ENCODE results near the gene OR1J1. TPM values are rescaled to one million over a fixed set of nuclear protein-coding genes. Genes with fewer than 3 reads are reported as not detected.

OR1J1 gene
- total RNA-seq, 1 donor from 2014 or later: not detected

- DNase-seq (ENCODE audit: low read depth, low spot score): peak; percentile 44
Observed at GRCh38 chr9:122445155-122445749, 32.5 kb downstream of the OR1J1 start.

DNA sequence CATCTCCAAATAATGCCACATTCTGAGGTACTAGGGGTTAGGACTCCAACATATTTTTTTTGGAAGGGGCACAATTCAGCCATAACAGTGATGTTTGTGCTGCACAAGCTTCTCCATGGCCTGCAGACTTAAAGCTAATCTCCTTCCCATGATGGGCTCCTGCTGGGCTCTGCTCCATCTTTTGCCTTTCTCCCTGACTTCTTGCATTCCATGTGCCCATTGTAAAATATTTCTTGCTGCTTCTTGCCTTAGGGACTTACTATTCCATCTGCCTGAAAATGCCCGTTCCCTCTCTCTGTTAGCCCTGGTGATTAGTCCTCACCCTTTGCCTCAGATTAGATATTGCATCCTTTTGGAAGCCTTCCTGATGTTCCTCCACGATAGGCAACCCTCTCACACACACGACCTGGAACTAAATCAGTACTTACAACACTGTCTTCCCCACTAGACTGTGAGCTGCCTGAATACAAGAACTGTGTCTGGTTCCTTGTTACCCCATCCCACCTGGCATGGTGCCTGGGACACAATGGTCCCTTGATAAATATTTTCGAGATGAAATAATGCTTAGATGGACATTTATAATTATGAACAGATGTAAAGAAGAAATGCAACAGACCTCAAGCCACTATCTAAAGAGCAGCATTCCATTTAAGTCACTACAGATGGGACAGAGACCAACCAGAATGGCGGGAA lies 33.5 kb downstream of the OR1J1 start:
- DNase-seq (ENCODE audit: low read depth, low spot score): no peak

DNA sequence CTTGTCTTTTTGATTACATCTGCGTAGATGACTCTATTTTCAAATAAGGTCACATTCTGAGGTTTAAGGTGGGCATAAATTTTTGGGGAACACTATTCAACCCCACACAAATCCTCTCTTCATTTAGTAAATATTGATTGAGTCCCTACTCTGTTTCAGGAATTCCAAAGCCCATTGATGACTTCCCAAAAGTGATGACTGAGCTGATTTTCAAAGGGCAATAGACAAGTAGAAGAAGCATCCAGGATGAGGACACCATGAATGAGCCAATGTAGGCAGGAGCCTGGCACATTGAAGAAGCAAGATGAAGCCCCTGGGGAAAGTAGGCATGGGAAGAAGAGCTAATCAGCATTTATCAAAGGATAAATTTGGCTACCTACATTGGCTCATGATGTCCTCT lies 35.2 kb downstream of the OR1J1 start:
- DNase-seq (ENCODE audit: low read depth, low spot score): no peak

Other genes starting within 250 kb of the OR1J1 start
- gene LHX6, start 249.0 kb downstream of the OR1J1 start, total RNA-seq: 0.13 and 0.14 TPM in 2 replicates
- 6.9 and 11.3 TPM in 2 replicates for gene RBM18, start 213.1 kb downstream of the OR1J1 start, total RNA-seq
- gene MRRF, start 213.0 kb downstream of the OR1J1 start, total RNA-seq: 41.3 and 42.6 TPM in 2 replicates
- 14.4 and 28.7 TPM in 2 replicates for gene PTGS1, start 106.9 kb downstream of the OR1J1 start, total RNA-seq
- gene OR1J2, start 32.9 kb upstream of the OR1J1 start, total RNA-seq: not detected in 2 replicates
- not detected in 2 replicates for gene OR1J4, start 41.2 kb upstream of the OR1J1 start, total RNA-seq
- not detected in 2 replicates for gene OR1N1, start 49.4 kb upstream of the OR1J1 start, total RNA-seq
- not detected in 2 replicates for gene OR1N2, start 75.2 kb upstream of the OR1J1 start, total RNA-seq
- 0.11 and 0.13 TPM in 2 replicates for gene OR1L8, start 105.5 kb upstream of the OR1J1 start, total RNA-seq
- not detected in 2 replicates for gene OR1Q1, start 136.8 kb upstream of the OR1J1 start, total RNA-seq
- 0.07 TPM in 1 of 2 replicates, not detected in the other for gene OR1B1, start 179.7 kb upstream of the OR1J1 start, total RNA-seq
- gene OR1L1, start 183.8 kb upstream of the OR1J1 start, total RNA-seq: not detected in 2 replicates
- gene OR1L3, start 197.2 kb upstream of the OR1J1 start, total RNA-seq: not detected in 2 replicates
- not detected in 2 replicates for gene OR1L4, start 246.1 kb upstream of the OR1J1 start, total RNA-seq